IPS-18c (cell line): ENCODE measurements around the gene OTUB2.

Source experiments
- H3K4me3 ChIP-seq: 2 replicates; pipeline ENCODE4 v1.7.0; 2013; ENCODE audit warnings: low read depth, mild to moderate bottlenecking, low read length, moderate library complexity; ENCODE audit not compliant: insufficient read depth
- H3K9me3 ChIP-seq: one replicate; pipeline ENCODE4 v1.6.1; 2013; ENCODE audit warnings: mild to moderate bottlenecking, low read length, moderate library complexity; ENCODE audit not compliant: control insufficient read depth, insufficient read depth

Gene OTUB2

GRCh38 chr14:94029671-94030203 is 3.6 kb downstream of the OTUB2 start:
- no peaks in the 10 kb centered on the region for H3K9me3 ChIP-seq
- no peak overlapping the region for H3K4me3 ChIP-seq

GRCh38 chr14:94030571-94030970 is 4.4 kb downstream of the OTUB2 start:
- no peaks in the 10 kb centered on the region for H3K9me3 ChIP-seq
- H3K4me3 ChIP-seq = no peak overlapping the region

- Histone ChIP-seq H3K9me3 (no peaks in the 10 kb centered on the region), H3K4me3 (no peak overlapping the region)
These were observed 5.2 kb downstream of the OTUB2 start for GRCh38 chr14:94031161-94031882.

- no peak overlapping the region for H3K4me3 ChIP-seq
- no peaks in the 10 kb centered on the region for H3K9me3 ChIP-seq
These were observed 5.7 kb downstream of the OTUB2 start for GRCh38 chr14:94031883-94032279.

GRCh38 chr14:94034886-94035285 is 8.7 kb downstream of the OTUB2 start:
- H3K9me3 ChIP-seq = peaks cover 2% of the 10 kb centered on the region
- H3K4me3 ChIP-seq = no peak overlapping the region

GRCh38 chr14:94036313-94037167 is 10.4 kb downstream of the OTUB2 start:
- H3K4me3 ChIP-seq = no peak overlapping the region
- peaks cover 2% of the 10 kb centered on the region for H3K9me3 ChIP-seq

GRCh38 chr14:94037954-94038353 is 11.8 kb downstream of the OTUB2 start:
- peaks cover 2% of the 10 kb centered on the region for H3K9me3 ChIP-seq
- H3K4me3 ChIP-seq = no peak overlapping the region

GRCh38 chr14:94038510-94038909 is 12.4 kb downstream of the OTUB2 start:
- Histone ChIP-seq H3K4me3 (no peak overlapping the region), H3K9me3 (peaks cover 2% of the 10 kb centered on the region)

GRCh38 chr14:94038921-94039629 is 12.9 kb downstream of the OTUB2 start:
- H3K4me3 ChIP-seq = no peak overlapping the region

GRCh38 chr14:94040247-94040646 is 14.1 kb downstream of the OTUB2 start:
- peaks cover 2% of the 10 kb centered on the region for H3K9me3 ChIP-seq
- H3K4me3 ChIP-seq = no peak overlapping the region

More at GRCh38 chr14:94038921-94039629, 12.9 kb downstream of the OTUB2 start:
- H3K9me3 ChIP-seq = peaks cover 2% of the 10 kb centered on the region

GRCh38 chr14:94040796-94041195 is 14.7 kb downstream of the OTUB2 start:
- Histone ChIP-seq H3K9me3 (peaks cover 2% of the 10 kb centered on the region), H3K4me3 (no peak overlapping the region)

GRCh38 chr14:94041551-94042346 is 15.6 kb downstream of the OTUB2 start:
- no peak overlapping the region for H3K4me3 ChIP-seq
- peaks cover 2% of the 10 kb centered on the region for H3K9me3 ChIP-seq

- peaks cover 2% of the 10 kb centered on the region for H3K9me3 ChIP-seq
- no peak overlapping the region for H3K4me3 ChIP-seq
These were observed 16.4 kb downstream of the OTUB2 start for GRCh38 chr14:94042433-94043091.

- peaks cover under 1% of the 10 kb centered on the region for H3K9me3 ChIP-seq
These were observed 17.1 kb downstream of the OTUB2 start for GRCh38 chr14:94043111-94043755.

GRCh38 chr14:94043756-94044475 is 17.8 kb downstream of the OTUB2 start:
- Histone ChIP-seq H3K9me3 (no peaks in the 10 kb centered on the region), H3K4me3 (no peak overlapping the region)

More at GRCh38 chr14:94043111-94043755, 17.1 kb downstream of the OTUB2 start:
- no peak overlapping the region for H3K4me3 ChIP-seq
